Liver (tissue), 9 donors: ENCODE data around the gene IP6K3. TPM values are rescaled to one million over a fixed set of nuclear protein-coding genes. Genes with fewer than 3 reads are reported as not detected.

Experiments used
- DNase-seq: peaks from one replicate; pipeline ENCODE4 v3.0.0-alpha.2; 2017; ENCODE audit warnings: low spot score
- H3K27ac ChIP-seq, 2 donors: one replicate each; pipeline ENCODE4 v1.7.0; 2013; ENCODE audit warnings: inconsistent platforms in 2 of 2, low read length in 2 of 2, control low read depth in 1 of 2, low read depth in 1 of 2, mild to moderate bottlenecking in 1 of 2
- H3K27me3 ChIP-seq, 4 donors: one replicate each; pipeline versions ENCODE4 v1.6.1 to v1.7.0; 2013; ENCODE audit warnings: low read length in 3 of 4, inconsistent platforms in 1 of 4, mild to moderate bottlenecking in 1 of 4, moderate library complexity in 1 of 4; ENCODE audit not compliant: control insufficient read depth in 4 of 4, insufficient read depth in 4 of 4
- H3K36me3 ChIP-seq, 4 donors: one replicate each; pipeline versions ENCODE4 v1.6.1 to v1.7.0; 2013; ENCODE audit warnings: low read length in 3 of 4, mild to moderate bottlenecking in 3 of 4, low read depth in 1 of 4, moderate library complexity in 1 of 4; ENCODE audit not compliant: control insufficient read depth in 4 of 4, insufficient read depth in 3 of 4
- H3K4me1 ChIP-seq, 4 donors: one replicate each; pipeline versions ENCODE4 v1.6.1 to v1.7.0; 2013; ENCODE audit warnings: low read length in 3 of 4, mild to moderate bottlenecking in 3 of 4, moderate library complexity in 1 of 4; ENCODE audit not compliant: control insufficient read depth in 4 of 4, insufficient read depth in 4 of 4
- H3K4me3 ChIP-seq, 3 donors: one replicate each; pipeline versions ENCODE4 v1.6.1 to v1.7.0; 2013; ENCODE audit warnings: low read length in 3 of 3, control low read depth in 1 of 3, low read depth in 1 of 3, mild to moderate bottlenecking in 1 of 3
- H3K9ac ChIP-seq, 2 donors: one replicate each; pipeline ENCODE4 v1.7.0; 2013; ENCODE audit warnings: low read length in 2 of 2, mild to moderate bottlenecking in 2 of 2, moderate library complexity in 2 of 2, control low read depth in 1 of 2, low read depth in 1 of 2
- H3K9me3 ChIP-seq, 4 donors: one replicate each; pipeline versions ENCODE4 v1.6.1 to v1.7.0; 2013; ENCODE audit warnings: low read length in 3 of 4; ENCODE audit not compliant: control insufficient read depth in 4 of 4
- ATF3 ChIP-seq: IDR thresholded peaks from 2 replicates; pipeline ENCODE4 v1.6.1; 2016; ENCODE audit warnings: antibody characterized with exemption
- CTCF ChIP-seq: fragments of 150-350 bp; IDR thresholded peaks from 2 replicates; pipeline ENCODE4 v1.5.1; 2017; ENCODE audit warnings: improper control_type of control experiment, low read depth, low read length; ENCODE audit not compliant: missing input control
- EGR1 ChIP-seq, 2 donors: IDR thresholded peaks; 2 replicates each; pipeline ENCODE4 v1.6.1; 2016 to 2018; ENCODE audit warnings: antibody characterized with exemption in 2 of 2, low read depth in 2 of 2
- FOXA1 ChIP-seq: IDR thresholded peaks from 2 replicates; pipeline ENCODE4 v1.6.1; 2016; ENCODE audit warnings: antibody characterized with exemption
- FOXA2 ChIP-seq: IDR thresholded peaks from 2 replicates; pipeline ENCODE4 v1.6.1; 2016; ENCODE audit warnings: antibody characterized with exemption
- GABPA ChIP-seq, 2 donors: IDR thresholded peaks in 1 of 2; conservative IDR thresholded peaks in 1 of 2; 2 replicates each; pipeline ENCODE4 v1.6.1; 2016; ENCODE audit warnings: antibody characterized with exemption in 2 of 2, mild to moderate bottlenecking in 1 of 2, moderate library complexity in 1 of 2
- HNF4A ChIP-seq, 2 donors: conservative IDR thresholded peaks; 2 replicates each; pipeline ENCODE4 v1.6.1; 2016; ENCODE audit warnings: antibody characterized with exemption in 2 of 2, mild to moderate bottlenecking in 2 of 2
- HNF4G ChIP-seq: IDR thresholded peaks from 2 replicates; pipeline ENCODE4 v1.6.1; 2016; ENCODE audit warnings: antibody characterized with exemption
- JUND ChIP-seq, 2 donors: IDR thresholded peaks; 2 replicates each; pipeline ENCODE4 v1.6.1; 2016; ENCODE audit warnings: antibody characterized with exemption in 2 of 2
- MAX ChIP-seq: IDR thresholded peaks from 2 replicates; pipeline ENCODE4 v1.6.1; 2016; ENCODE audit warnings: antibody characterized with exemption
- NR2F2 ChIP-seq: IDR thresholded peaks from 2 replicates; pipeline ENCODE4 v1.6.1; 2016; ENCODE audit warnings: antibody characterized with exemption
- RAD21 ChIP-seq, 2 donors: IDR thresholded peaks; 2 replicates each; pipeline ENCODE4 v1.6.1; 2016; ENCODE audit warnings: antibody characterized with exemption in 2 of 2, mild to moderate bottlenecking in 2 of 2
- REST ChIP-seq: IDR thresholded peaks from 2 replicates; pipeline ENCODE4 v1.6.1; 2016; ENCODE audit warnings: antibody characterized with exemption, mild to moderate bottlenecking
- RXRA ChIP-seq, 2 donors: IDR thresholded peaks; 2 replicates each; pipeline ENCODE4 v1.6.1; 2017 to 2018; ENCODE audit warnings: antibody characterized with exemption in 2 of 2, mild to moderate bottlenecking in 1 of 2
- TAF1 ChIP-seq: conservative IDR thresholded peaks from 2 replicates; pipeline ENCODE4 v1.6.1; 2016; ENCODE audit warnings: antibody characterized with exemption, mild to moderate bottlenecking
- YY1 ChIP-seq: IDR thresholded peaks from 2 replicates; pipeline ENCODE4 v1.6.1; 2016; ENCODE audit warnings: antibody characterized with exemption, mild to moderate bottlenecking
- ZBTB33 ChIP-seq: IDR thresholded peaks from 2 replicates; pipeline ENCODE4 v1.6.1; 2016; ENCODE audit warnings: antibody characterized with exemption
- WGBS: extraction: QIAGEN DNeasy Blood & Tissue Kit; methylation state at CpG from one replicate; pipeline ENCODE4 v1.1.7; 2013; 5-methylcytosine and 5-hydroxymethylcytosine counted together
- polyA plus RNA-seq, 2 donors: library from polyadenylated mRNA; stranded (reverse) in 1 of 2; unstranded in 1 of 2; fragments of 200-250 nt in 1 of 2; fragments of >200 nt in 1 of 2; fragmentation: Nextera tagmentation in 1 of 2; extraction: Ambion mirVana in 1 of 2; gene quantifications; one replicate each; pipeline versions ENCODE4 v1.2.1 to v1.2.3, GENCODE V29; 2013 to 2015
- total RNA-seq, 2 donors: library from RNA; depleted of rRNA; stranded (reverse); fragments of >200 nt; gene quantifications; one replicate each; pipeline ENCODE4 v1.2.3, GENCODE V29; 2014
- donor health status: healthy.
- donor health status: healthy.
- donor health status: healthy.
- donor health status: healthy.
- donor health status: healthy.

IP6K3 gene
- total and polyA plus RNA-seq, 4 donors: 1.5 to 12.9 (median 6.7) TPM

- Histone ChIP-seq H3K9me3 (no peaks in the 10 kb centered on the region), H3K36me3 (no peaks in the 10 kb centered on the region), H3K4me3 (no peak overlapping the region), H3K4me1 (no peaks in the 10 kb centered on the region), H3K27me3 (no peaks in the 10 kb centered on the region), H3K27ac (no peak overlapping the region), H3K9ac (no peak overlapping the region)
- DNase-seq: no peak
- WGBS: 90% methylated on average over 13 of the region's 13 CpGs
- TF ChIP-seq REST (no peak), FOXA1 (no peak), ZBTB33 (no peak), FOXA2 (no peak), JUND (IDR thresholded peaks at IDR 0.05) (no peak), HNF4G (no peak), CTCF (no peak), EGR1 (IDR thresholded peaks at IDR 0.05; ENCODE audit: low read depth in 2 of 2) (no peak), HNF4A (conservative IDR thresholded peaks at IDR 0.05) (no peak), TAF1 (no peak), MAX (no peak), NR2F2 (no peak), ATF3 (no peak), YY1 (no peak), RAD21 (IDR thresholded peaks at IDR 0.05) (no peak), GABPA (IDR thresholded peaks at IDR 0.05 in 1 of 2, conservative IDR thresholded peaks at IDR 0.05 in 1 of 2) (no peak), RXRA (IDR thresholded peaks at IDR 0.05) (no peak)
Measured at GRCh38 chr6:33690766-33691165, 55.9 kb downstream of the IP6K3 start.

- no peaks in the 10 kb centered on the region for H3K36me3 ChIP-seq
- no peak for DNase-seq
- no peak overlapping the region for H3K27ac ChIP-seq
- no peaks in the 10 kb centered on the region for H3K4me1 ChIP-seq
- no peak overlapping the region for H3K9ac ChIP-seq
- WGBS: 92% methylated on average over 10 of the region's 10 CpGs
- no peaks in the 10 kb centered on the region for H3K9me3 ChIP-seq
- H3K27me3 ChIP-seq: no peaks in the 10 kb centered on the region
- TF ChIP-seq FOXA2 (no peak), GABPA (IDR thresholded peaks at IDR 0.05 in 1 of 2, conservative IDR thresholded peaks at IDR 0.05 in 1 of 2) (no peak)
- no peak overlapping the region for H3K4me3 ChIP-seq
Measured at GRCh38 chr6:33689879-33690278, 56.8 kb downstream of the IP6K3 start.
